ENCODE data around the gene SPTSSB.
A peak's percentile ranks its signal among the peaks of the same experiment; 100 is the strongest.

Gene SPTSSB

GRCh38 chr3:161389445-161390035 is 18.2 kb upstream of the SPTSSB start:
- TF ChIP-seq, protein P1, sequence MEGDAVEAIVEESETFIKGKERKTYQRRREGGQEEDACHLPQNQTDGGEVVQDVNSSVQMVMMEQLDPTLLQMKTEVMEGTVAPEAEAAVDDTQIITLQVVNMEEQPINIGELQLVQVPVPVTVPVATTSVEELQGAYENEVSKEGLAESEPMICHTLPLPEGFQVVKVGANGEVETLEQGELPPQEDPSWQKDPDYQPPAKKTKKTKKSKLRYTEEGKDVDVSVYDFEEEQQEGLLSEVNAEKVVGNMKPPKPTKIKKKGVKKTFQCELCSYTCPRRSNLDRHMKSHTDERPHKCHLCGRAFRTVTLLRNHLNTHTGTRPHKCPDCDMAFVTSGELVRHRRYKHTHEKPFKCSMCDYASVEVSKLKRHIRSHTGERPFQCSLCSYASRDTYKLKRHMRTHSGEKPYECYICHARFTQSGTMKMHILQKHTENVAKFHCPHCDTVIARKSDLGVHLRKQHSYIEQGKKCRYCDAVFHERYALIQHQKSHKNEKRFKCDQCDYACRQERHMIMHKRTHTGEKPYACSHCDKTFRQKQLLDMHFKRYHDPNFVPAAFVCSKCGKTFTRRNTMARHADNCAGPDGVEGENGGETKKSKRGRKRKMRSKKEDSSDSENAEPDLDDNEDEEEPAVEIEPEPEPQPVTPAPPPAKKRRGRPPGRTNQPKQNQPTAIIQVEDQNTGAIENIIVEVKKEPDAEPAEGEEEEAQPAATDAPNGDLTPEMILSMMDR (IDR thresholded peaks at IDR 0.05; ENCODE audit: low read depth, low read length, missing control alignments): no peak
- in situ Hi-C loops (cut with HindIII; ENCODE audit: low pct_ligation_motif_present, low sequenced_read_pairs): no loop called here
- no peak overlapping the region for H3K27ac ChIP-seq
- no peaks in the 10 kb centered on the region for H3K36me3 ChIP-seq (replicated peaks)
- DNase-seq: no peak
- H3K4me3 ChIP-seq (ENCODE audit: low read depth, low read length): no peak overlapping the region
- no peaks in the 10 kb centered on the region for H3K27me3 ChIP-seq (replicated peaks)

DNA sequence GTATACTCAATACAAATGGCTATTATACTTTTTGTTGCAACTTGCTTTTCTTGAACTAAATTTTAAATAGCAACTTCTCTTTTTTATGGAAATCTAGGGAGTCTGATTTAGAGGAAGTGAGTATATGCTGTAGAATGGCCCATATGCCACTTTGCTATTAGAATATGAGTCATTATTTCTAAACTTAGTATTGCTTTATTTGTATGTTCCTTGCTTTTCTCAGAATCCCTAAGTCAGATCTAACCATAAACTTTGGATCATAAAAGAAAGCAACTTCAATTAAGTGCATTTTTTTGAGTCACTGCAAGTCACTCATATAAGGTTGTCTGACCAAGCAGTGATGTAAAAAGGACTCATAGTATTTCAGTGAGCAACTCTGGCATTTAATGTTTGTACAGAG is 17.5 kb upstream of the SPTSSB start:
- no peak overlapping the region for H3K4me3 ChIP-seq (ENCODE audit: low read depth, low read length)
- TF ChIP-seq, protein P1 (IDR thresholded peaks at IDR 0.05; ENCODE audit: low read depth, low read length, missing control alignments): no peak
- no peaks in the 10 kb centered on the region for H3K27me3 ChIP-seq (replicated peaks)
- no peak for DNase-seq
- no peaks in the 10 kb centered on the region for H3K36me3 ChIP-seq (replicated peaks)
- in situ Hi-C loops (cut with HindIII; ENCODE audit: low pct_ligation_motif_present, low sequenced_read_pairs): no loop called here
- no peak overlapping the region for H3K27ac ChIP-seq

DNA sequence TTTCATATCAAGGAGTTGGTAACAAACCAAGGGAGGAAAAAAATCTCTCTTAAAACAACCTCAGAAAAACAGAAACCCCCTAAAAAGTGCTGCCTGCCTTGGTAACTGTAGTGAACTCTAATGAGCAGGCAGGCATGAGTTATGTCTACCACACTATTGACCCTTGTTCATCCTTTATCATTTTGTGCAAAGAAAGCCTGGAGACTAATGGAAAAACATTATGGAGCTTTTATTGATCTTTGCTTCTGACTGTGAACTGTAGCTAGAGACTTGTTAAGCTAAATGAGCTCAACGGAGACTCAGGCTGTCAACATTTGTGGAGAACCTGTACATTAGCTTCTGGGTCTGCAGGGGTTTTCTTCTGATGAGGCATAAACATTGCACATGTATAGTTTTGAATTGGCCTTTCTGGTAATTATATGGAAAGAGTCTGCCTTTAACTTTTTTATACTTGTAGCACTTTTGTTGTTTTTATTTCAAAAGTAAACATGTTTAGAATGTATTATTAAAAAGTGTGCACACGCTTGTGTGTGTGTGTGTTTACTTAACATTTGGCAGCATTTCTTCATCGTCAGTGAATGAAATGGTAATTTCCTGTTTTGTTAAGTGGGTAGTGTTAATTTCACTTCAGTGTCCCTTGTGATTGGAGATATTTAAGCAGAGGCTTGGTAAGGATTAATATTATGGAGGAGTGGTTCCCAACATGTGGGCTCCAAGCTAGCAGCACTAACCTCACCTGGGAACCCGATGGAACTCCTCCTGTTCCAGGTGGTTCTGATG is 15.9 kb upstream of the SPTSSB start:
- Histone ChIP-seq H3K27me3 (replicated peaks) (no peaks in the 10 kb centered on the region), H3K4me3 (ENCODE audit: low read depth, low read length) (no peak overlapping the region), H3K36me3 (replicated peaks) (no peaks in the 10 kb centered on the region), H3K27ac (no peak overlapping the region)
- TF ChIP-seq, protein P1 (IDR thresholded peaks at IDR 0.05; ENCODE audit: low read depth, low read length, missing control alignments): no peak
- no peak for DNase-seq
- in situ Hi-C loops (cut with HindIII; ENCODE audit: low pct_ligation_motif_present, low sequenced_read_pairs): no loop called here

- in situ Hi-C loops (cut with HindIII; ENCODE audit: low pct_ligation_motif_present, low sequenced_read_pairs): no loop called here
- no peak for DNase-seq
- Histone ChIP-seq H3K27me3 (replicated peaks) (no peaks in the 10 kb centered on the region), H3K4me3 (ENCODE audit: low read depth, low read length) (peak overlapping the region; percentile 57), H3K27ac (no peak overlapping the region), H3K36me3 (replicated peaks) (no peaks in the 10 kb centered on the region)
- TF ChIP-seq, protein P1 (IDR thresholded peaks at IDR 0.05; ENCODE audit: low read depth, low read length, missing control alignments): no peak
These were observed 1.3 kb upstream of the SPTSSB start for GRCh38 chr3:161372321-161373260.

GRCh38 chr3:161369531-161369930 is 1.8 kb downstream of the SPTSSB start:
- Histone ChIP-seq H3K27ac (no peak overlapping the region), H3K4me3 (ENCODE audit: low read depth, low read length) (no peak overlapping the region), H3K27me3 (replicated peaks) (no peaks in the 10 kb centered on the region), H3K36me3 (replicated peaks) (no peaks in the 10 kb centered on the region)
- TF ChIP-seq, protein P1 (IDR thresholded peaks at IDR 0.05; ENCODE audit: low read depth, low read length, missing control alignments): no peak
- in situ Hi-C loops (cut with HindIII; ENCODE audit: low pct_ligation_motif_present, low sequenced_read_pairs): no loop called here
- peak; percentile 58 for DNase-seq
